ENCODE data around the gene HAGH.
A peak's percentile ranks its signal among the peaks of the same experiment; 100 is the strongest.

HAGH gene

DNA sequence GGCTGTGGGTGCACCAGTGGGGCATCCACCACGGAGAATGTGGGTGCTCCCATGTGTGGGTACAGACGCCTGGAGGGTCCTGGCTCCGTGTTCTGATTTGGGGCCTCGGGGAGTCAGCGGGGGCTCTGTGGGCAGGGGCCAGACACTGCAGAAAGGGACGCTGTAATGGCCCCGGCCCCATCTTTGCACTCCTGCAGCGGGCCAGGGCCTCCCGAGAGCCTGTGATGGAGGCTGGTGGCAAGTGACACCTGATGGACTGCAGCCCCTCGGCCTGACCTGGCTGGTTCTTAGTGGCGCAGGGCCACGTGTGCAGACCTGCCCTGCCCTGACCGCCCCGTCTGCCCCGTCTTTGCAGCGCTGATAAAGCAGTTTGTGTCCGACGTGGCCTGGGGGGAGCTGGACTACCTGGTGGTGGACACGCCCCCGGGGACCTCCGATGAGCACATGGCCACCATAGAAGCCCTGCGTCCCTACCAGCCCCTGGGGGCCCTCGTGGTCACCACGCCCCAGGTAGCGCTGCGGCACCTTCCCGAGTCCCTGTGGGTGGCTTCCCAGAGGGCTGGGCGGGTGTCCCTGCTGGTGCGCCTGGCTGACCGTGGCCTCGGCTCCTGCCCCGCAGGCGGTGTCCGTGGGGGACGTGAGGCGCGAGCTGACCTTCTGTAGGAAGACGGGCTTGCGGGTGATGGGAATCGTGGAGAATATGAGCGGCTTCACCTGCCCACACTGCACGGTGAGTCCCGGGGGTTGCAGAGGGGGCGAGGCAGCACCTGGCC, 39.1 kb downstream of the HAGH start:
- DNase-seq (ENCODE audit: low read depth in 2 of 2, low spot score in 1 of 2) = no peak

DNA sequence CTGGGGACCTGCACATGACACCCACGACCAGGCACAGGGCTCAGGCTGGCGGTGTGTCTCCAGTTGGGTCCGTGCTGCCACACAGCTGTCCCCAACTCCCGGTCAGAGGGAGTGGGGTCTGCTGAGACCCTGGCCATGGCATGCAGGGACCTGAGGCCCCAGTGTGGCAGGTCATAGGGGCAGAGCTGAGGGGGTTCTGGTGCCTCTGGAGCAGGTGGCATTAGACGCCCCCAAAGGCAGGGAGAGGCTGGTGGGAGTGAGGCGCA, 39.6 kb downstream of the HAGH start:
- no peak for DNase-seq (ENCODE audit: low read depth in 2 of 2, low spot score in 1 of 2)

DNA sequence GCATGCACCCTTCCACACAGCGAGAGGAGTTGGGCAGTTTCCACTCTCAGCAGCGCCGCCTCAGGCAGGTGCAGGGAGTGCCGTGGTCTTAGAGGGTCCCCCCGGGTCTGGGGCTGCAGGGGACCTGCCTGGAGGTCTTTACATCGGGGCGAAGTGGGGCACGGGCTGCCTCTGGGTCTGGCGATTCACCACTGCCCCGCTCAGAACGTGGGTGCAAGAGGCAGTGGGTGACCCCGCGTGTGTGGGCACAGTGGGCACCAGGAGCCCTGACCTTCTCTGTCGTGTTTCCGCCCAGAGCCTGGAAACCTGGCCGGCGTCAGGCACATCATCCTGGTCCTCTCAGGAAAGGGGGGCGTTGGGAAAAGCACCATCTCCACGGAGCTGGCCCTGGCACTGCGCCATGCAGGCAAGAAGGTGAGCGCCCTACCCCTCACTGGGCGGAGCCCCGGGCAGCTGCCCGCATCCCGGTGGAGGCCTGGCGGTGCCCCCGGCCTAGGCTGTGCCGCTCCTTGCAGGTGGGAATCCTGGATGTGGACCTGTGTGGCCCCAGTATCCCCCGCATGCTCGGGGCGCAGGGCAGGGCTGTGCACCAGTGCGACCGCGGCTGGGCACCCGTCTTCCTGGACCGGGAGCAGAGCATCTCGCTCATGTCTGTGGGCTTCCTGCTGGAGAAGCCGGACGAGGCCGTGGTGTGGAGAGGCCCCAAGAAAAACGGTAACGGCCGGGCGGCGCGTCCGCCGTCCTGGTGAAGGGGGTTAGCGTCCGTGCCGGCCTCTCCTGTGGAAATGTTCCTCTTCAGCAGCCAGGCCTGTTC, 40.2 kb downstream of the HAGH start:
- DNase-seq (ENCODE audit: low read depth in 2 of 2, low spot score in 1 of 2) = no peak

DNA sequence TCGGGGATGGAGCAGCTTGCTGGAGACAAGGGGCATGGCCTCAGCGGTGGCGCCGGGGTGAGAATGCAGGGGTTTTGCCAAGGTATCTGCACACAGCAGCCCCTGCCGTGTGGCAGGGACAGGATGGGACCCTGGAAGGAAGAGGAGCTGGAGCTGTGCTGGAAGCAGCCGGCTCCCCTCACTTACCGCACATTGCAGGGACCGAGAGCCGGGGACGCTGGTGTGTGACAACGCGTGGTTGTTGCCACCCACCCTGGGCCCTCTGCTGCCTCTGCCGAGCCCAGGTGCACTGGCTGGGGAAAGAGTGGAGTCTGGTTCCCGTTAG, 40.8 kb downstream of the HAGH start:
- no peak for DNase-seq (ENCODE audit: low read depth in 2 of 2, low spot score in 1 of 2)

DNA sequence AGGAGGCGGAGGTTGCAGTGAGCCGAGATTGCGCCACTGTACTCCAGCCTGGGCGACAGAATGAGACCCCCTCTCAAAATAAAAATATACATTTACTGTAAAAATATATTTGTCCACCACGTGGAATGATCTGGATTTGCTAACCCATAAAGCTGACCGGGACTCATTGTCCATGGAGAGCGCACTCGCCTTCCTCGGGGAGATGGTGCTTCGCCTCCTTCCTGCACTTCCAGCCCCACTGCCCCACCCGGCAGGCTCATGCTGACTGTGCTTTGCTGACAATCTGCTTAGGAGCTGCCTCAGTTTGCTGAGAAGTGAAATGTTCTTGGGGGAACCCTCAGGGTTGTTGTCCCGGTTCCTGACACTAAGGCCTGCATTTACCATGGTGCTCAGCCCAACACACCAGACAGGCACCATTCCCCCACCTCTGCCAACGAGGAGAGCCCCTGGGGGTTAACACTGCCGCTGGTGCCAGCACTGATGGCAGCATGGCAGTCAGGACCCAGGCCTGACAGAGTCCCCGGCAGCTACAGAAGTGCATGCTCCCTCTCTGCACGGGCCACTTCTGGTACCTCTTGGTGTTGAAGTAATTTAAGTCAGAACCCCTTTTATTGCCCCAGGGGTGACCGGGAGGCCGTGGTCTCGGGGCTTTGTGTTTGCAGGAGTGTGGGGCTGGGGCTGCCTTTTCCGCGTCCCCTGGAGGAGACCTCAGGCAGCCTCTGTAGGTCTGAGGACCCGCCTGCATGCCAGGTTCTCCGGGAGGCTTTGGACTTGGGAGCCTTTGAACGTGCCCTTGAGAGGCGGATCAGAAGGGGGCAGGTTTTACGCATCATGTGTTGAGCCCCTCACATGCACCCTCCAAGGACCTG, 41.4 kb downstream of the HAGH start:
- no peak for DNase-seq (ENCODE audit: low read depth in 2 of 2, low spot score in 1 of 2)

DNA sequence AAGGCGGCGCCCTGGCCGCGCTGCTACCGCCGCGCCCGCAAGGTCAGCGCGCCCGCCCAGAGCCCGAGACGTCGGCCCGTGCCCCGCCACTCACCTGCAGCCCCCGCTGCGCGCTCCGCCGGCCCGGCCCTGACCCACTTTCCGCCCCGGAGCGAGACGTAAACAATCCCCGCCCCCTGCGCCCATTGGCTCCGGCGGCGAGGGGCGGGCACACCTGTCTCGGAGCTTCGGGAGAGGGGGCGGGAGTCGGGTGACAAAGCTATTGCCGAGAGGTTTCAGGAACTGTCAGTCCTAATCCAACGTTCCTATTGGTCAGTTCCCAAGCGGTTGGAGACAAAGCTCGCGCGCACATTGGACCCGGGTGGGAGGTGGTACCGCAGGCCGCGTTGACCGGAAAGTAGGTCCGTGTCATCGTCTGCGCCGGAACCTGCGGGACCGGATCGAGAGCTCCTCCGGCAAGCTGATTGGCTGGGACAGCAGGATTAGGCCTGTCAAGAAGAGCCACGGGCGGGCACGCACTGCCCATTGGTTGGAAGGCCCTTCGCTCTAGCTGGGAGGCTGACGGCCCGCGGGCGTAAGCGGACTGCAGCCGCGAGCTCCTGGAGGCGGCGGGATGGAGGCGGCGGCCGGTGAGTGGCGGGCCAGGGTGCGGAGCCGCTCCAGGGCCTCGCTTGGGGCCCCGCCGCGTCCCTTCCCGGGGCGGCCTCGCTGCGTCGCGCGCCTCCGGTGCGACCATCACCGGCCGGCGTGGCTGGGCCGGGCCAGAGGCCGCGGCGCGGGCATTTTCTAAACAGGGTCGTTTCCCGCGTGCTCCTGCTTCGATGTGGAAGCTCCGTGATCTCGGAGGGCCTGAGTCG, 44.0 kb downstream of the HAGH start, which contains the start of the genes NUBP2 and SPSB3:
TSS of gene NUBP2 (plus strand) at position 553 of the 857 bp plus-strand sequence. CDS start at position 614, 61 bp downstream.
TSS of gene SPSB3 (minus strand) at position 164 of the 857 bp plus-strand sequence. CDS start 1,088 bp downstream, outside the sequence.
- DNase-seq (ENCODE audit: low read depth in 2 of 2, low spot score in 1 of 2) = peak; percentile 94 to 96

DNA sequence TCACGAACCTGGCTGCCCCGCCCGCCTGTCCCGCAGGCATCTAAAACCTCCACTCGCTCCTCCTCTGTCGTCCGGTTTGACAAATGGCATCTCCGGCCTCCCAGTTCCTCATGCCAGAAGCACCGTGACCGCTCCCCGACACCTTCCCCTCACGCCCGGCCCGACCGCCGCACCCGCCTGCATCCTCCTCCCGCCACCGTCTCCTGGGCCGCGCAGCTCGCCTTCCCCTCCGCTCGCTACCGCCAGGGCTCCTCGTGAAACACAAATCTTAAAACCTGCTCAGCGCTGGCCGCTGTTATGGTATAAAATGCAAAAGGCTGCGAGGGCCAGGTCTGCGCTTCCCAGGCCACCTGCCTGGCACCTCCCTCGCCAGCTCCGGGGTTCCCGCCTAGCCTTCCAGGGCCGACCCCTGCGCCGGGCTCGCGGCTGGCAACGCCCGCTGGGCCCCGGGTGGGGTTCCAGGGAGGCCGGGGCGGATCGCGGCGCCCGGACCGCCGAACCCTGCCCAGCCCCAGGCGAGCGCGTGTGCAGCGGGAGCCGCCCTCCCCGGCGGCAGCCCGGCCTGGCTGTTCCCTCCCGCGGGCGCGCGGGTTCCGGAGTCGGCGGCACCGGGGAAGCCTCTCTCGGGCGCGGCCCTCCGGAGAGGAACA, 44.7 kb downstream of the HAGH start:
- no peak for DNase-seq (ENCODE audit: low read depth in 2 of 2, low spot score in 1 of 2)

DNA sequence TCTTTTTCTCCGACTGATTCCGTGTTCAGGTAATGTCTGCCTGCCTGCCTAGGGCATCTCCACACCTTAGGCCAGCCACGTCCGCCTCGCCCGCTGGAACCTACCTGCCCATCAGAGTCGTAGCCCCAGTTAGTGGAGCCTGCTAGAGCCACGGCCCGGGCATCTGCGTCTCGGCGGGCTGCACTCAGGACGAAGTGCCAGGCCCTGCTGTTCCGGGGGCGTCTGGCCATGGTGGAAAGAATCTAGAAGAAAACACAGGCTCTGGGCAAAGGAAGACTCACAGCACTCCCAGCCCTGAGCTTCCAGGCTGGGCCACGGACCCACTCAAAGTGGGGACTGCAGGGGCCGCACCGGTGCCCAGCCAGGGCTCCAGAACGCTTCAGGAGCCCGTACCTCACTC, 45.4 kb downstream of the HAGH start:
- DNase-seq (ENCODE audit: low read depth in 2 of 2, low spot score in 1 of 2) = no peak

DNA sequence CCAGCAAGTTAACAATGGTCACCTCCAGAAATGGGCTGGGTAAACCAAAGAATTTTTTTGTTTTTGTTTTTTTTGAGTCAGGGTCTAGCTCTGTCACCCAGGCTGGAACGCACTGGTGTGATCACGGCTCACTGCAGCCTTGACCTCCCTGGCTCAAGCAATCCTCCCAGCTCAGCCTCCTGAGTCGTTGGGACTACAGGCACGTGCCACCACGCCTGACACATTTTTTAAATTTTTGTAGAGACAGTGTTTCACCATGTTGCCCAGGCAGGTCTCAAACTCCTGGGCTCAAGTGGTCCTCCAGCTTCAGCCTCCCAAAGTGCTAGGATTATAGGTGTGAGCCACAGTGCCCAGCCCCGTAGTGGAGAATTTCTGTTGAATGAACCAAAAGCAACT, 46.0 kb downstream of the HAGH start:
- DNase-seq (ENCODE audit: low read depth in 2 of 2, low spot score in 1 of 2) = no peak

DNA sequence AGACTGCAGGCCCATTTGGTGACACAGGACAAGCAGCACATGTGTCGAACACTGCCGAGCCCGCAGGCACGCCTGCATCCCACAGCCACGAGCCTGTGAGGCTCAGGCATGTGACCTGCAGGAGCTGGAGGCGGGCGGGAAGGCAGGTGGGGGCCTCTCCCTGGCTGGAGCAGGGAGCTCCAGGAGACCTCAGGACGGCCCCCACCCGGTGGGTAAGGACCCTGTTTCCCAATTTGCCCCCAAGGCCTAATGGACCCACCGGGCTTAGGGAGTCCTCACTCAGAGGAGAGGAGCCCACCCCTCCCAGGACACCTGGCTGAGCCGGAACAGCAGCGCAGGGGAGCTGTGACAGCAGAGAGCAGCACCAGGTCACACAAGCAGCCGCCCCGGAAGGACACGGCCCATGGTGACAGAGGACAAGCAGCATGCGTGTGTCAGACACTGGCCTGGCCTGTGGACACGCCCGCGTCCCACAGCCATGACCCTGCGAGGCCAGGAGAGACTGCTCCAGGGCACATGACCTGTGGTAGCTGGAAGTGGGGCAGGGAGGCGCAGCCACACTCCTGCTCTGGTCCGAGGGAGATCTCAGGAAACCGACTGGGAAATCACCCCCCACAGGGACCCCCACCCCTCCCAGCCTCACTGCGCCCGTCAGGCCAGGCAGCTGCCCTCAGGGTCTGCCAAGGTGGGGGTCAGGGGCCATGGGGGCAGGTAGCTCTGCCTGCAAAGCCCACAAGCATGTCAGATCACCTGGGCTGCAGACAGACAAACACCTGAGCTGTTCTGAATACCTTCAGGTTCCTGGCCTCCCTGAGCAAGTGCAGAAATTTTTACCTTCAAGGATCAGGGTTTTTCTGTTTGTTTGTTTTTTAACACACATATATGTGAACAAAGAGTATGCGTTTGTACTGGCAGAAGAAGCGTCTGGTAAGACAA, 46.6 kb downstream of the HAGH start:
- no peak for DNase-seq (ENCODE audit: low read depth in 2 of 2, low spot score in 1 of 2)

DNA sequence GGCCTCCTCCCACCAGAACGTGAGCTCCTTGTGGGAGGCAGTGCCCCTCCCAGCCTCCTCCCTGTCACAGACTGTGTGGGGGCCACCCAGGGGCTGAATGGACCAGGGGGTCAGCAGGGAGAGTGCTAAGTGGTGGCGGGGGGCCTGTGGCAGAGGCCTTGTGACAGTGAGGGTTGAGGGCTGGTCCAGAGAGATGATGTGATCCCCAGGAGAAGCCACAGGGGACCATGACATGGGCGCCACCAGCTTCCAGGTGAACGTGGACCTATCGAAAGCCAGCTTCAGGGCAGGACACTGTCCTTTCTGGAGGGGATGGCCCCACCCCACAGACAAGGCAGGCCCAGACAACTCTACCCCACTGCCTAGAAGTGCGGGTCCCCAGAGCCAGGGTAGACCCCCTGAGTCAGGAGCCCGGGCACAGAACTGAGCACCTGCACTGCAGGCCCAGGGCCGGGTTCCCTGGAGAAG, 47.4 kb downstream of the HAGH start:
- DNase-seq (ENCODE audit: low read depth in 2 of 2, low spot score in 1 of 2) = no peak

DNA sequence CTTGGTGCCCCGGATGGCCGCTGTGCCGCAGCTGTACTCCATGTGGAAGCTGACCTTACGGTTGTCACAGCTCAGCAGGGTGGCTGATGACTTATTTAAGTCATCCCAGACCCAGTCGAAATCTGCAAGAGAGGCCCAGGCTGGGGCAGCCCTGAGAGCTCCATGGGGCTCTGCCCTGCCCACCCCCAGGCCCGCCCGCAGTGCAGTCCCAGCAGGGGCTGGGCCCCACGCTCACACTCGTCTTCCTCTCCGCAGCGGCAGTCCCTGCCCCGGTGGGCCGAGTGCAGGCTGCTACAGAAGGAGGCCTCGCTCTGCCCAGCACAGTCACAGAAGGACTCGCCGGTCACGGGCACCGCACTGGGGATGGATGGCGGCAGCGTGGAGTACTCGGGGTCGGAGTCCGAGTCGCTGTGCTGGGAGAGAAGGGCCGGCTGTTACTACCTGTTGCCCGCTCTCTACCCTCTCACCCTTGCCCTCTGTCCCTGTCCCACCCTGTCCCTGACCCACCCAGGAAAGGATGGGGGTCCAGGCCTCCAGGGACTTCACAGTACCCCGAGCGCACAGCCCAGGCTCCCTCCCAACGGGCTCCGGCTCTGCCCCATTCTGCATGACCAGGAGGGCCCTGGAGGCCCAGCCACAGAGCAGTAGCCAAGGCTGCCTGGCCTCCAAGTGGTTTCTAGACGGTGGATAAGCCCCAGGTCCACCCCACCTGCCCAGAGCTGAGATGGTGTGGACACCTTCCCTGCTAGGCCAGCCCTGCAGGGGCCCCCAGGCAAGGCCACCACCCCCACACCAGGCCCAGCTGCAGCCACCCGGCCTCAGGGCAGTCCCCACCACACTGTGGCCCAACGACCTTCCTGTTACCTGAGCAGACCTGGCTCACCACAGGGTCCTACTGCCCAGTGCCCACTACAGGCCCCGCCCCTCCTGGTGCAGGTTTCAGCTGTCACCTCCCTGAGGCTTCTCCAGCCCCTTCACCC, 48.1 kb downstream of the HAGH start:
- DNase-seq (ENCODE audit: low read depth in 2 of 2, low spot score in 1 of 2) = no peak

DNA sequence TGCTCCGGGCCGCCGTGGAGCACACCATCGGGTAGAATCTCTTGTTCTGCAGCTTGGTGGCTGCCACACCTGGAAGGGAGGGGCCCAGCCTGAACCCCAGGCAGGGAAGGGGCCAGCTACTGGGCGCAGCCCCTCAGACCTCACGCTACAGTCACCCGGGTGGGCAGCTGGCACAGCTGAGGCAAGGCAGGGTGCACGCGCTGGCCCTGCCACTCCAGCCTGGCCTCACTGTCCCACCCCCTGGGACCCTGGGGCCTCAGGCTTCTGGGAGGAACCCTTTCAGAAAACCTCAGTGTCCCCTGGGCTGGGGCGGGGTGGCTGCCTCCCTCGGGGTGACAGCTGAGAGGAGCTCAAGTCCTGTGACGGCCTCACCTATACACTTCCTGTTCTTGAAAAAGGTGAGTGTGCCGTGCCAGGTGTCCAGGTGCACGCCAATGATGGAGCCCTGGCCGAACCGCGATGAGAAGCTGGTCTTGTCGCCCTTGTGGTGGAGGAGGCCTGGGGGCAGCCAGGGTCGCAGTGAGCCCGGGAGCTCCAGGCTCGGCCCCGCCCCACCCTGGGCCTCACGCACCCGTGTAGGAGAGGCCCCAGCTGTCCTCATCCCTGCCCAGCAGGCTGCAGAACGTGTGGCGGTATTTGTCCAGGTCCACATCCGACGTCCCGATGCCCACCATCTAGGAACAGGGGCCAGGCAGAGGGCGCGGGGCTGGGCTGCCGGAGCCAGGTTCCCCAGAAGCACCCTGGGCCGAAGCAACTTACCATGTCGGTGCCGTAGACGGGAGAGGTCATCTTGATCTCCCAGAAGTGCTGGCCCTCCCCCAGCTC, 49.0 kb downstream of the HAGH start:
- no peak for DNase-seq (ENCODE audit: low read depth in 2 of 2, low spot score in 1 of 2)

DNA sequence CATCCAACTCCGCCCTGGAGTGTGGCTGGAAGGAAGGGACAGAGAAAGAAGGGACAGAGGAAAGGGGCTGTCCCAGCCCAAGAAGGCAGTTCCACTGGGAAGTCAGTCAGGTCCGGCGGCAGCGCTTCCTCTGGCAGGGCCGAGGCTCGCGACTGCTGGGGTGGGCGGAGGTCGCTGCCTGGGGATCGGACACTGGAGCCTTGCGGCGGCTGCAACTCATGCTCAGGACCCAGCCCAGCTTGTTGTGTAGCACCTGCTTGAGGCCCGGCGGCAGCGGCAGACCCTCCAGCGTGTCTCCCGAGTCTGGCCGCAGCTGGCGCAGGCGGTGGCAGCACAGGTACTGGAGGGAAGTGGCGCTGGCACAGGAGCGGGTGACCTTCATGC, 49.6 kb downstream of the HAGH start:
- DNase-seq (ENCODE audit: low read depth in 2 of 2, low spot score in 1 of 2) = no peak

DNA sequence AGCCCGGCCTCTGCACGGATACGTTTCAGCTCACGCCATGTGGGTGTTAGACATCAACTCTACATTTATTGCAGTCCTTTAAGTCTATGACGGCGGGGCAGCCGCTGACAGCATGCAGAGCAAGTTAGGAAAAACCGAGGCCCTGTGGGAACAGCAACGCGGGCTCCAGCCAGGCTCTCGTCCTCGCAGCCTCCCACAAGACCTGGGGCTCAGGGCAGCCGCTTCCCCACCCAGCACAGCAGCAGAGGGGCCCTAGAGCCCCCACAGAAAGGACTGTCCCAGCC, 50.0 kb downstream of the HAGH start:
- DNase-seq (ENCODE audit: low read depth in 2 of 2, low spot score in 1 of 2) = no peak

DNA sequence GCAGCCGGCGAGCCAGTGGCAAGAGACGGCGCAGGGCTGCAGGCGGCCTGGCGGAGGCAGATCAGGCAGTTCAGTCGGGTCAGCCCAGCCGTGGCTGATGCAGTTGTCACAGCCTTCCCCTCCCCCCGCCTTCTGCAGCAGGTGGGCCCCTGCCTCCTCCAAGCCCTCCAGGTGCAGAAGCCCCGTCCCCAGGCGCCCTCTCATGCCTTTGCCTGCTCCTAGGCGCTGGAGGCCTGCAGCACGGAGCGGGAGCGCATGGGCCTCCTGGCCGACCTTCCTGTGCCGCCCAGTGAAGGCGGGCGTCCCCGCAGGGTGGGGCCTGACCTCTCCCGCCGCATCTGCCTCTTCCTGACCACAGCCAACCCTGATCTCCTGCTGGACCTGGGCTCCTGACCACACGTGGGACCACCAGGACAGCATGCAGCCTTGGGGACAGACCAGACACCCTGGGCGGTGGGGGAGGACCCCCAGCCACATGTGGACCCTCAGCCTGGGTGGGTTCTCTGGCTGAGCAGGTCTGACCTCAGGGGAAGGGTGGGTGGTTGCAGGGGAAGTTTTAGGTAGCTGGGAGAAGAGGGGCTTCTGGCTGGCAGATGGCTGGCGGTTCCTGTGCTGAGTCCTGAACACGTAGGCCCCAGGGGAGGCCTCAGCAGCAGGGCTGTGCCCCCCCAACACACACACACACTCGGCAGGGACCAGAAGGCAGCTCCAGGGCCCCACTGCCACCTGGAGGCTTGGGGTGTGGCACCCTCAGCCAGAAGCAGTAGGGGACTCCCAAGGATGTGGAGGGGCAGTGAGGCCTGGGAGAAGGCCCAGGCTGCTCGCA, 50.6 kb downstream of the HAGH start:
- no peak for DNase-seq (ENCODE audit: low read depth in 2 of 2, low spot score in 1 of 2)
